CD4-positive, alpha-beta T cell treated with Interleukin-4 for 1 hour (primary cell): Measurements from ENCODE around the gene TAOK3.

ENCODE experiments used
- DNase-seq, 2 donors: peaks; one replicate each; pipeline ENCODE4 v3.0.0-alpha.2; 2020 to 2022

TAOK3 gene

DNA sequence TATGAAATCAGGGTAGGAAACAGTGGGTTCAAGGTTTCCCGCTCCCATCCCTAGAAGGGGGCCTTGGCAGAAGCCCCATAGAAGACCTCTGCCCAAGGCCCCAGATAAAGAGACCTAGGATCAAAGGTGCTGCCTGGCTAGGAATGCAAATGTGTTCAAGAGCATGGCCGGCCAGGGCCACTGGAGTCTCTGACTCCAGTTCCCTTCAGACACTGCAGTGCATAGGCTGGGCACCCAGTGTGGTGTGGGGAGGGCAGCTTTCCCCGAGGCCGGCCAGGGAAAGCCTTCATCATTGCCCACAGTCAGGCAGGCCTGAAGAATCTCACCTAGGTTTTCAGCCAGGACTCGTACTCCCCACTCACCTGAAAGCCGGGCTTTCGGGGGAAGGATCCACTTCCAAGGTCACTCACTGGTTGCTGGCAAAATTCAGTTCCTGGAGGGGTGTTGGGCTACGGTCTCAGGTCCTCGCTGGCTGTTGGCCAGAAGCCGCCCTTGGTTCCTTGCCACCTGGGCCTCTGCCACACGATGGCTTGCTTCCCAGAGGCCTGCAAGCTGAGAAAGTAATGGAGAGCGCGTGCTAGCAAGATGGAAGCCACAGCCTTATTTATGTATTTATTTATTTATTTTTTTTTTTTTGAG, 246.5 kb downstream of the TAOK3 start:
- no peak for DNase-seq

DNA sequence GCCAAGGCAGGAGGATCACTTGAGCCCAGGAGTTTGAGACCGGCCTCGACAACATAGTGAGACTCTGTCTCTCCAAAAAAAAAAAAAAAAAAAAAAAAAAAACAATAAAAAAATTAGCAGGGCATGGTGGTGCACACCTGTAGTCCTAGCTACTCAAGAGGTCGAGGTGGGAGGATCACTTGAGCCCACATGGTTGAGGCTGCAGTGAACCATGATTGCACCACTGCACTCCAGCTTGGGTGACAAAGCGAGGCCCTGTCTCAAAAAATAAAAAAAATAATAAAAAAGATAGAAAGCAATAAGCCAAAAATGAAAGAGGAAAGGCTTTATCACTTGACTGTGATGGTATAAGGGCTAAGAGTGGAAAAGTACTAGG, 247.0 kb downstream of the TAOK3 start:
- DNase-seq: no peak

DNA sequence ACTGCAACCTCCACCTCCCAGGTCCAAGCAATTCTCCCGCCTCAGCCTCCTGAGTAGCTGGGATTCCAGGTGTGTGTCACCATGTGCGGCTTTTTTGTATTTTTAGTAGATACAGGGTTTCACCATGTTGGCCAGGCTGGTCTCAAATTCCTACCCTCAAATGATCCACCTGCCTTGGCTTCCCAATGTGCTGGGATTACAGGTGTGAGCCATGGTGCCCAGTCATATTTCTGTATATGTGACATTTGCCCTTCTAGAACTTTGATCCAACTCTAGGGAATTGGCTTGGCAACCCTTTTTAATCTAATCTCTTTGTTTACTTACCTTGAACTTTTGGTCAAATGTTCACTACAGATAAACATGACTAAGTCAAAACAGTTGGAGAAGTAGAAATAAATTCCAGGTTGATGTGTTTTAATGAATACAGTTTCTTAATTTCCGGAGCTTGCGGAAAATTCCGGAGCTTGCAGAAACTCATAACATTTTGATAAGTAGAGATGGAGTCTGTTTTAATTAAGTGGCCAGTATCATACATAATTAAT, 248.3 kb downstream of the TAOK3 start:
- no peak for DNase-seq

DNA sequence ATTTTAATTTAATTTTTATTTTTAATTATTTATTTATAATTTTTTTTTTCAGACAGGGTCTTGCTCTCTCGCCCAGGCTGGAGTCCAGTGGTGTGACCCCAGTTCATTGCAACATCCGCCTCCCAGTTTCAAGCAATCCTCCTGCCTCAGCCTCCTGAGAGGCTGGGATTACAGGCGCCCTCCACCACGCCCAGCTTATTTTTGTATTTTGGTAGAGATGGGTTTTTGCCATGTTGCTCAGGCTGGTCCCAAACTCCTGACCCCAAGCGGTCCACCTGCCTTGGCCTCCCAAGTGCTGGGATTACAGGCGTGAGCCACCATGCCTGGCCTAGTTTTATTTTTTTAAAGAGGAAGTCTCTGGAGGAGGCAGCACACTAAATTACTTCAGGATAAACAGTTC, 250.4 kb downstream of the TAOK3 start:
- no peak for DNase-seq

DNA sequence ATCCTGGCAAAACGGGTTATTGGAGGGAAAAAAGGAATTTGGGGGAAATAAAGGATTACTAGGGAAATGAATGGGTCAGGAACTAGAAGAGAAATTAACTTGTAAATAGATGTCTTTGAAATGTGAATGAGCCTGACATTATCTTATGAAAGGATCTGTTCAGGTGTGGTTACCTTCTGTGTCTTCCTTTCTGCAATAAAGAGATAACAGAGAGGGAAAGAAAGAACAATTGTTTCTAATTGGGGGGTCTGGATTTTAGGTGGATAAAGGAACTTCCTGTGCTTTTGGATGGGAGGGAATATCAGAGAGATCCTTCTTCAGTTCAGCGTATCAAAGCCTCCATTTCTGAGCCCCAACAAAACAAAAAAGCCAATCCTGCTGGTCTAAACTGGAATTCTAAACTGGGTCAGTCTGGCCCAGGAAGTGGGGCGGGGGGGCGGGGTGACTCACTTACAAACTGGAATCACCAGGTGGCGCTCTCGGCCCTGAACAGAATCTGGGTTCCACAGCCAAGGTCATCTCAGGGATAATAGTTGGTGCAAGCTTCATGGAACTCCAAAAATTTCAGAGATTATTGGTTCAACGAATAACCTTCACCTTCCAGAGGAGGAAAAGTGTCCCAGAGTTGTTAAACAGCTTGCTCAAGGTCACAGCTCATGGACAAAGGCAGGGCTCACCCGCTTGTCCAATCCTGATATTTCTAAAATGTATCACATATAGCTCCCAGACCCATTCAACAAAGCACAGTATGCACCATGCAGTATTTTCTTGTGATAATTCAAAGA, 251.9 kb downstream of the TAOK3 start:
- DNase-seq: peak; percentile 62 to 75

DNA sequence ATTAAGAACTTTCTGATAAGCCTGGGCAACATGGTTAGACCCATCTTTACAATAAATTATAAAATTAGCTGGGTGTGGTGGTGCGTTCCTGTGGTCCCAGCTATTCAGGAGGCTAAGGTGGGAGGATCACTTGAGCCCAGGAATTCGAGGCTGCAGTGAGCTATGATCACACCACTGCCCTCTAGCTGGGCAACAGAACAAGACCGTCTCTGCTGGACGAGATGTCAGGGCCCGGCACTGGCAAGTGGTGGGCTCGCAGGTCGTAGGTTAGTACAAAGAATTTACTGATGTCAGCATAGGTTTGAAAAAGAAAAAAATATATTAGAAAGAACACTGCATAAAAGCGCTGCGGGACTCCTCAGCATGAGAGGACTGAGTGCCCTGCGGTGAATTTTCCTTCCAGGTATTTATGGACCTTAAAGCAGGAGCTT, 253.2 kb downstream of the TAOK3 start:
- DNase-seq: no peak

DNA sequence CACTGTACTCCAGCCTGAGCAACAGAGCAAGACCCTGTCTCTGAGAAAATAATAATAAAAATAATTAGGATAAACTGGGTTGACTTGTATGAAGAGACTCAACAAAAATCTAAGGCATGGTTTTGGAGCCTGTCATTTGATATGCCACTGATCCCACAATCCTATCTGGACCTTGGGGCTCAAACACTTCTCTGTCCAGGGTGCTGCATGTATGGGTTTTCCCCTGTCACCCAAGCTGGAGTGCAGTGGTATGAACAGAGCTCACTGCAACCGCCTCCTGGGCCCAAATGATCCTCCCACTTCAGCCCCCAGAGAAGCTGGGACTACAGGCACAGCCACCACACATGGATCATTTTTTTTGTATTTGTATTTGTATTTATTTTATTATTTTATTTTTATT, 263.6 kb downstream of the TAOK3 start:
- no peak for DNase-seq

DNA sequence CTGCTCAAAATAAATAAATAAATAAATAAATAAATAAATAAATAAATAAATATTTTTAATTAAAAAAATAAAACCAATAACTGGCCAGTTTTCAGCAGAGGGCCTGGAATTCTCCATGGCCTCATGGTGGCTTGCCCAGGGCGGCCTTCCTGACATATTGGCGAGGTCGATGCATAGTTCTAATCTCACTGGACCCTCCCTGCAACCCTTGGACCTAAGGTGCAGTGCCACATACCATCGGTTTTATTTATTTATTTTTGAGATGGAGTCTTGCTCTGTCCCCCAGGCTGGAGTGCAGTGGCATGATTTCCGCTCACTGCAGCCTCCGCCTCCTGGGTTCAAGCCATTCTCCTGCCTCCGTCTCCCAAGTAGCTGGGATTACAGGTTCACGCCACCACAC, 265.0 kb downstream of the TAOK3 start:
- DNase-seq: no peak

DNA sequence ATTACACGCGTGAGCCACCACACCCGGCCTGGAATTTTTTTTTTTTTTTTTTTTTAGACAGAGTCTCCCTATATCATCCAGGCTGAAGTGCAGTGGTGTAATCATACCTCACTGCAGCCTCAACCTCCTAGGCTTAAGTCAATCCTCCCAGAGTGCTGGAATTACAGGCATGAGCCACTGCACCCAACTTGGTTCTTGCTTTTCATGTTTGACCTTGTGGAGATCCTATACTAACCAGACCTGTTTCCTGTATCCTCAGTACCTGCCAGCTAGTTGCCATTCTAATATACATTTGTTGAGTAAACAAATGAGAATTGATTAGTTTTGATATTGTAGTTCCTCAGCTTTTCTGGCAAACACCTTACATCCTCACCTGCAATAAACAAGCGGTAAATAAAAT, 265.7 kb downstream of the TAOK3 start:
- DNase-seq: no peak

DNA sequence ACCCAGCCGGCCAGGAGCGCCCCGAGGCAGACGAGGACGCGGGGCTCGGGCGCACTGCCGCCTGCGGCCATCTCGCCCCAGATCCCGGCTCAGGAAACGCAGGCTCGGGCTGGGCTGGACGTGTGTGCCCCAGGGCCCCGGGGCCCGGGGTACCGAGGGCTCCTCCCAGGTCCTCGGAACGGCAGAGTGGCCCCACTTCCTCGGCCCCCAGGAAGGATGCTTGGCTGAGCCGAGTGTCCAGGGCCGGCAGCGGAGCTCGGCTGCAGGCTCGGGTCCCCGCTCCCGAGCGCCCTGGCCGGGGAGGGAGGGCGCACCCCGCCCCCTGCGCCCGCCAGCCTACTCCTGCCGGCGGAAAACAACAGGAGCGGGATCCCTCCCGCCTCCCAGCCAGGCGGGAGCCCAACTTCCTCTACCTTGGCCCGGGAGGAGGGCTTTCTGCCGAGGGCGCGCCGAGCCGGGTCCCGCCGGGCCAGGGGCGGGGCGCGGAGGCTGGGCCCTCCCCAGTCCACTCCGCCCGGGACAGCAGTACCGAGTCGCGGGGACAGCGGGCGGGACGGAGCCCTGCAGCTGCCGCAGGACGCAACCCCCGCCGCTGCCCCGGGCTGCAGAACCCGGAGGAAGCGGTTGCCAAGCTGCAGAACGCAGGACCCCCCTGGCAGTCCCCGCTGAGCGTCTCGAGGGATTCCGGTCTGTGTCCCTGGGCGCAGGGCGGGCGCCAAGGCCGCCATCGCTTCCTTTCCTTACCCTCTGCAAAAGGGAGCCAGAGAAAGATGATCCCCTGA, 268.9 kb downstream of the TAOK3 start, which contains the start of gene VSIG10:
Gene VSIG10, minus strand, starts transcription at position 411 of the 782 bp plus-strand sequence. Its CDS starts 340 bp downstream, at position 71.
- peak in 1 of 2 donors; percentile 3 for DNase-seq

DNA sequence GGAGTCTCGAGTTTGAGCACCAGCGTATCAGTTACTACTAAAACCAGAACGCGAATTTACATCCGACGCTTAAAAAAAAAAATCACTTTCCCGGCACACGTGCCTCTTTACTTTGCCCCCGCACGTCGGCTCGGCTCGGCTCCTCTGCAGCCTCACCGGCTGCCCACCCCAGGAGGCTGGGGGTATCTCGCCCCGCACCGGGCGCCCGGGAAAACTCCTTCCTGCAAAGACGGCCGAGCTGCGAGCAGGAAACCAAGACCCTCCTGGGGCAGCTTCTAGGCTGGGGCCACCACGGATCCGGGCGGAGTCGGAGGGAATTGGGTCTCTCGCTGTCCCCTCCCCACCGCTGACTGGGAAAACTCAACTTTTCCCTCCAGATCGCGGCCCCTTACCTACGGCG, 269.5 kb downstream of the TAOK3 start:
- no peak for DNase-seq

DNA sequence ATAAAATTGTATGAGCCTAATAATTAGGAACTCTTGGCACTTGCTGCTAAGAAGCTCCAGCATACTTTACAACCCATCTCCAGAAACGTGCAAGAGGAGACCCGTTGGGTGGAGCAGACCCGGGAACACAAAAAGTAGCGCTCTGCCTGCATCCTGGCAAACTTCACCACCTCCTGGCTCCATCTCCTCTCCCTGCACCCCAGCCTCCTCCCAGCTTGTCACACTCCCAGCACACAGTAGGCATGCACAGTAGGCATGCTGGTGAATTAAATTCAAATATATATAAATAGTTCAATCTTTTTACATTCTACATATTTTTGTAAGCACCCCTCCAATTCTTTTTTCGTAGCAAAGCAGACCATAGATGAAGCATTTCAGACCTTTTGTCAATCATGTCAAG, 270.1 kb downstream of the TAOK3 start:
- DNase-seq: no peak

DNA sequence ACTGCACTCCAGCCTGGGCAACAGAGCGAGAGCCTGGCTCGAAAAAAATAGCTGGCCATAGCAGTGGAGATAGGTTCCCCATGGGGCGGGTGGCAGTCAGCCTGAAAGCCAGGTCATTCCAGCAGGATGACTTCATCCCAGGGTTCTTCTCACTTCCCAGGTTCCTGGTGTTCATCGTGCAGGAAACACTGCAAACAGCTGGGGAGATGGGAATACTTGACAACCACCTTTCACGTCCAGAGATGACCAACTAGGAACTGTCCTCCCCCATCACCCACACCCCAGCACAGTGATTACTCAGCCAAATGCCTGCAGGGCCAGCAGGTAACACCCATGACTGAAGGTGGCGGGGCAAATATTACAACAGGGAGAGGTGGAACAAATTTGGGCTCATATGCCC, 270.6 kb downstream of the TAOK3 start:
- no peak for DNase-seq

DNA sequence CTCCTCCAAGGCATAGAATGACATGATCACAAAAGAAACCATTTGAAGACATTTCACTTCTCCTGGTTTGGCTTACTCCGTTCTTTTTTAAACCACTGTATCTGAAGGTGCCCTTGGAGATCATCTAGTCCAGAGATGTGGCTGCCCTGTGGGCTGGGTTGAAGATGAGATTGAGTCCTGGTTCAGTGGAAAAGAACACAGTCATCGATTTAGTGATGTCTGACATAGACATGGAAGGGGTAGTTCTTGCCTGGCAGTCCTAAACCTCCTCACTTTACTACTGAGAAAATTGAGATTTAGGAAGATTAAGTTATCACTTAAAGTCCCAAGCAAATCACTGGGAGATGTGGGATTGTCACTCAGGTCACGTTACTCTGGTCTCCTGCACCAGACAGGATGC, 271.7 kb downstream of the TAOK3 start:
- DNase-seq: no peak
